Upper lobe of left lung (tissue), 4 donors: ENCODE measurements around the gene TIMM44.

Source experiments
- POLR2AphosphoS5 ChIP-seq, 2 donors: sonication (generic); formaldehyde crosslinking; IDR thresholded peaks; one replicate each; pipeline ENCODE4 v1.5.1; 2017; ENCODE audit warnings: antibody characterized with exemption in 2 of 2
- TF ChIP-seq, protein P1 (sequence below), 6 experiments: fragments of 450-650 bp in 4 of 6; fragments of 200-600 bp in 2 of 6; sonication (generic) in 2 of 6; IDR thresholded peaks; one replicate each; pipeline ENCODE4 v1.5.1; 2016 to 2019; ENCODE audit warnings: antibody characterized with exemption in 6 of 6

GRCh38 chr19:7965921-7966665 lies 22.6 kb upstream of the TIMM44 start:
- TF ChIP-seq, protein P1, sequence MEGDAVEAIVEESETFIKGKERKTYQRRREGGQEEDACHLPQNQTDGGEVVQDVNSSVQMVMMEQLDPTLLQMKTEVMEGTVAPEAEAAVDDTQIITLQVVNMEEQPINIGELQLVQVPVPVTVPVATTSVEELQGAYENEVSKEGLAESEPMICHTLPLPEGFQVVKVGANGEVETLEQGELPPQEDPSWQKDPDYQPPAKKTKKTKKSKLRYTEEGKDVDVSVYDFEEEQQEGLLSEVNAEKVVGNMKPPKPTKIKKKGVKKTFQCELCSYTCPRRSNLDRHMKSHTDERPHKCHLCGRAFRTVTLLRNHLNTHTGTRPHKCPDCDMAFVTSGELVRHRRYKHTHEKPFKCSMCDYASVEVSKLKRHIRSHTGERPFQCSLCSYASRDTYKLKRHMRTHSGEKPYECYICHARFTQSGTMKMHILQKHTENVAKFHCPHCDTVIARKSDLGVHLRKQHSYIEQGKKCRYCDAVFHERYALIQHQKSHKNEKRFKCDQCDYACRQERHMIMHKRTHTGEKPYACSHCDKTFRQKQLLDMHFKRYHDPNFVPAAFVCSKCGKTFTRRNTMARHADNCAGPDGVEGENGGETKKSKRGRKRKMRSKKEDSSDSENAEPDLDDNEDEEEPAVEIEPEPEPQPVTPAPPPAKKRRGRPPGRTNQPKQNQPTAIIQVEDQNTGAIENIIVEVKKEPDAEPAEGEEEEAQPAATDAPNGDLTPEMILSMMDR (IDR thresholded peaks at IDR 0.05), result no peak
- TF ChIP-seq POLR2AphosphoS5 (IDR thresholded peaks at IDR 0.05), result no peak
